Trophoblast cell (in vitro differentiated cells and primary cell): ENCODE measurements around the gene FERMT1.

Experiments
- DNase-seq, 2 donors: peaks; one replicate each; pipeline ENCODE4 v3.0.0-alpha.2; 2016
- H2AFZ ChIP-seq: 2 replicates; pipeline ENCODE4 v1.6.1; 2013; ENCODE audit warnings: low read length, moderate library complexity, mild to moderate bottlenecking; ENCODE audit not compliant: insufficient read depth, poor library complexity
- H2AK5ac ChIP-seq: 2 replicates; pipeline ENCODE4 v1.6.1; 2013; ENCODE audit warnings: mild to moderate bottlenecking, low read length
- H2BK120ac ChIP-seq: 2 replicates; pipeline ENCODE4 v1.6.1; 2013; ENCODE audit warnings: low read length, mild to moderate bottlenecking, moderate library complexity; ENCODE audit not compliant: insufficient read depth, poor library complexity
- H2BK12ac ChIP-seq: 2 replicates; pipeline ENCODE4 v1.6.1; 2013; ENCODE audit warnings: mild to moderate bottlenecking, low read length, moderate library complexity
- H2BK5ac ChIP-seq: 2 replicates; pipeline ENCODE4 v1.6.1; 2013; ENCODE audit warnings: low read length, low read depth, moderate library complexity, mild to moderate bottlenecking; ENCODE audit not compliant: poor library complexity
- H3K14ac ChIP-seq: 2 replicates; pipeline ENCODE4 v1.6.1; 2013; ENCODE audit warnings: mild to moderate bottlenecking, low read length
- H3K18ac ChIP-seq: 2 replicates; pipeline ENCODE4 v1.6.1; 2013; ENCODE audit warnings: mild to moderate bottlenecking, low read length
- H3K23ac ChIP-seq: 2 replicates; pipeline ENCODE4 v1.6.1; 2013; ENCODE audit warnings: low read length
- H3K27ac ChIP-seq: 2 replicates; pipeline ENCODE4 v1.5.1; 2013; ENCODE audit warnings: low read depth, mild to moderate bottlenecking, inconsistent platforms, low read length, moderate library complexity
- H3K27me3 ChIP-seq: 2 replicates; pipeline ENCODE4 v1.6.1; 2013; ENCODE audit warnings: inconsistent platforms, mild to moderate bottlenecking, low read length, moderate library complexity; ENCODE audit not compliant: insufficient read depth
- H3K36me3 ChIP-seq, 2 experiments: 1 replicate in 1 of 2; 2 replicates in 1 of 2; pipeline ENCODE4 v1.6.1; 2013; ENCODE audit warnings: low read length in 2 of 2, mild to moderate bottlenecking in 2 of 2, moderate library complexity in 1 of 2; ENCODE audit not compliant: insufficient read depth in 2 of 2, control insufficient read depth in 1 of 2
- H3K4ac ChIP-seq: 2 replicates; pipeline ENCODE4 v1.6.1; 2013; ENCODE audit warnings: low read depth, mild to moderate bottlenecking, low read length, moderate library complexity
- H3K4me1 ChIP-seq, 2 experiments: 1 replicate in 1 of 2; 2 replicates in 1 of 2; pipeline ENCODE4 v1.6.1; 2013; ENCODE audit warnings: low read length in 2 of 2, mild to moderate bottlenecking in 2 of 2, moderate library complexity in 1 of 2; ENCODE audit not compliant: insufficient read depth in 2 of 2, control insufficient read depth in 1 of 2
- H3K4me2 ChIP-seq: 2 replicates; pipeline ENCODE4 v1.6.1; 2013; ENCODE audit warnings: inconsistent platforms, mild to moderate bottlenecking, low read length, moderate library complexity
- H3K4me3 ChIP-seq: 2 replicates; pipeline ENCODE4 v1.5.1; 2013; ENCODE audit warnings: mild to moderate bottlenecking, low read depth, low read length, inconsistent platforms
- H3K79me1 ChIP-seq: one replicate; pipeline ENCODE4 v1.6.1; 2013; ENCODE audit warnings: low read length
- H3K79me2 ChIP-seq: 2 replicates; pipeline ENCODE4 v1.6.1; 2013; ENCODE audit warnings: low read length, mild to moderate bottlenecking; ENCODE audit not compliant: control insufficient read depth, insufficient read depth, poor library complexity
- H3K9ac ChIP-seq: 2 replicates; pipeline ENCODE4 v1.6.1; 2013; ENCODE audit warnings: mild to moderate bottlenecking, low read length
- H3K9me3 ChIP-seq: 2 replicates; pipeline ENCODE4 v1.6.1; 2013; ENCODE audit warnings: low read depth, mild to moderate bottlenecking, control low read depth, inconsistent platforms, low read length; ENCODE audit not compliant: insufficient read depth
- H4K12ac ChIP-seq: 2 replicates; pipeline ENCODE4 v1.6.1; 2013; ENCODE audit warnings: low read depth, mild to moderate bottlenecking, low read length, moderate library complexity
- H4K8ac ChIP-seq: 2 replicates; pipeline ENCODE4 v1.6.1; 2013; ENCODE audit warnings: low read depth, mild to moderate bottlenecking, low read length, moderate library complexity
- H4K91ac ChIP-seq: one replicate; pipeline ENCODE4 v1.6.1; 2013; ENCODE audit warnings: low read depth, mild to moderate bottlenecking, low read length, moderate library complexity
- WGBS: extraction: QIAGEN DNeasy Blood & Tissue Kit; methylation state at CpG from one replicate; pipeline ENCODE4 v1.1.7; 2013; ENCODE audit warnings: missing lambda C conversion rate; ENCODE audit not compliant: insufficient read length, insufficient coverage; ENCODE audit errors: extremely low coverage; 5-methylcytosine and 5-hydroxymethylcytosine counted together

Gene FERMT1

DNA sequence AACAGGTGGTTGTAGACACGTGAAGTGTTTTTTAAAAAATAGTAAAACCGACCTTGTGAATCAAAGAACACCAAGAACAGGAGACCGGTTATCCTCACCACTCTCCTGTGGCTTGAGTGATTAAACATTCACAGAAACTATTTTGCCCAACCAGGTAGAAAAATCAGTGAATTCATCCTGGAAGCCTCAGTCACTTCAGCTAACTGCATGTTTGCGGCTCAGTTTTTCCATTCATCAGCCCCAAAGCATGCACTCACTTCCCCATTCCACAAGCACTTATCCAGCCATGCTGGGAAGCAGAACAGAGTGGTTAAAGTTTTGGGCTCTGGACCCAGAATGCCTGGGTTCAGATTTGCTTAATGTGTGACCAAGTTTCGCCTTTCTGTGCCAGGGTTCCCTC, 71.3 kb downstream of the FERMT1 start:
- no peak overlapping the region for H2AFZ ChIP-seq
- no peak overlapping the region for H3K27ac ChIP-seq
- no peak overlapping the region for H2BK5ac ChIP-seq
- peaks cover 0 to 2% of the 10 kb centered on the region in 2 experiments for H3K36me3 ChIP-seq
- no peaks in the 10 kb centered on the region for H3K79me2 ChIP-seq
- H3K9me3 ChIP-seq, result no peaks in the 10 kb centered on the region
- peaks cover 5% of the 10 kb centered on the region for H3K27me3 ChIP-seq
- H3K4ac ChIP-seq, result no peak overlapping the region
- H2BK12ac ChIP-seq, result no peak overlapping the region
- H2AK5ac ChIP-seq, result no peak overlapping the region
- peaks cover 6% of the 10 kb centered on the region for H3K79me1 ChIP-seq
- H4K12ac ChIP-seq, result no peak overlapping the region
- no peak overlapping the region for H3K18ac ChIP-seq
- no peak overlapping the region for H4K91ac ChIP-seq
- no peak overlapping the region for H2BK120ac ChIP-seq
- H3K4me2 ChIP-seq, result peak overlapping the region; percentile 84
- no peak overlapping the region for H3K23ac ChIP-seq
- H3K14ac ChIP-seq, result no peak overlapping the region
- WGBS, result no CpG with 5 or more reads among the region's 5 CpGs
- peaks cover 31 to 38% of the 10 kb centered on the region in 2 experiments for H3K4me1 ChIP-seq
- DNase-seq, result peak; percentile 10 to 66
- no peak overlapping the region for H3K4me3 ChIP-seq
- no peak overlapping the region for H4K8ac ChIP-seq
- H3K9ac ChIP-seq, result no peak overlapping the region

DNA sequence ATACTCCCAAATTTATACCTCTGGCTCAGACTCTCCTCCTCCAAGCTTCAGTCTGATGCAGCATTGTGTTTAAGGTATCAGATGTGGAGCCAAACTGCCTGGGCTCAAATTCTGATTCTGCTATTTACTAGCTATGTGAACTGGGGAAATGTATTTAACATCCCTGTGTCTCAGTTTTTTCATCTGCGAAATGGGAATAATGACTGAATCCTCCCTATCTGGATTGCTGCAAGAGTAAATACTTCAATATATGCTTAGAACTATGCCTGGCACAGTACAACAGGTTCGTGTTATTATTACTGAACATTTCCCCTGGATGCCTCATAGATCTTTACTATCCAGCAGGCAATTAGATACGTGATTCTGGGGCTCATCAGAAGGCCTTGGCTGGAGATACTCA, 74.4 kb downstream of the FERMT1 start:
- peaks cover 5% of the 10 kb centered on the region in 2 experiments for H3K36me3 ChIP-seq
- H4K91ac ChIP-seq, result no peak overlapping the region
- peaks cover 1% of the 10 kb centered on the region for H3K9me3 ChIP-seq
- no peak overlapping the region for H3K27ac ChIP-seq
- no peak overlapping the region for H3K4me2 ChIP-seq
- H3K79me1 ChIP-seq, result peaks cover 2% of the 10 kb centered on the region
- H3K4me3 ChIP-seq, result no peak overlapping the region
- H3K14ac ChIP-seq, result no peak overlapping the region
- DNase-seq, result no peak
- no peak overlapping the region for H2BK12ac ChIP-seq
- no peak overlapping the region for H3K4ac ChIP-seq
- H4K12ac ChIP-seq, result no peak overlapping the region
- no CpG with 5 or more reads among the region's 3 CpGs for WGBS
- no peak overlapping the region for H2AK5ac ChIP-seq
- peaks cover 15 to 17% of the 10 kb centered on the region in 2 experiments for H3K4me1 ChIP-seq
- H3K18ac ChIP-seq, result no peak overlapping the region
- no peaks in the 10 kb centered on the region for H3K79me2 ChIP-seq
- H2BK5ac ChIP-seq, result no peak overlapping the region
- no peak overlapping the region for H3K9ac ChIP-seq
- no peak overlapping the region for H4K8ac ChIP-seq
- no peak overlapping the region for H3K23ac ChIP-seq
- H2BK120ac ChIP-seq, result no peak overlapping the region
- H3K27me3 ChIP-seq, result peaks cover 5% of the 10 kb centered on the region
- H2AFZ ChIP-seq, result no peak overlapping the region

DNA sequence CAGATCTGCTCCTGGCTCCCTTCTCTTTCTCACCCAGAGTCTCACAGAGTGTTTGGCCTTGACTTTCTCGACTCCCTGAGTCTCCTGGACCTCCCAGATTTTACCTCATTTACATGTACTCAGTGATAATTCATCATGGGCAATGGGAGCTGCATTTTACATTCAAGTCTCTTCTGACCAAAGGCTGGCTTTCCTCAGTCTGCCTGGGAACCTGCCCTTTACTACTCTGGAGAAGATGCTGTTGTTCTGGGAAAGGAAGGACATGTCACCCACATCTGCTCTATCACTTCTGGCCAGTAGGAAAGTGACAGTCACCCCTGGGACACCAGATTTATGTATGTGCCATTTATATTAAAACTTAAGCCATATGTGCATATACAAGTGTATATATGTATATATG, 76.4 kb downstream of the FERMT1 start:
- H4K8ac ChIP-seq, result no peak overlapping the region
- no peaks in the 10 kb centered on the region for H3K27me3 ChIP-seq
- H3K4me2 ChIP-seq, result no peak overlapping the region
- H3K9me3 ChIP-seq, result peaks cover 1% of the 10 kb centered on the region
- H4K91ac ChIP-seq, result no peak overlapping the region
- no peak overlapping the region for H2BK120ac ChIP-seq
- no peaks in the 10 kb centered on the region for H3K4me1 ChIP-seq
- H2AFZ ChIP-seq, result no peak overlapping the region
- no peak overlapping the region for H3K23ac ChIP-seq
- no peak overlapping the region for H3K4me3 ChIP-seq
- H3K14ac ChIP-seq, result no peak overlapping the region
- no peak overlapping the region for H2BK12ac ChIP-seq
- no peak overlapping the region for H3K27ac ChIP-seq
- no peak overlapping the region for H4K12ac ChIP-seq
- no peak overlapping the region for H3K9ac ChIP-seq
- no peak for DNase-seq
- H3K79me2 ChIP-seq, result no peaks in the 10 kb centered on the region
- no peak overlapping the region for H3K18ac ChIP-seq
- H3K79me1 ChIP-seq, result no peaks in the 10 kb centered on the region
- no peak overlapping the region for H2BK5ac ChIP-seq
- no CpG with 5 or more reads among the region's 1 CpG for WGBS
- H3K4ac ChIP-seq, result no peak overlapping the region
- no peak overlapping the region for H2AK5ac ChIP-seq
- peaks cover 16 to 17% of the 10 kb centered on the region in 2 experiments for H3K36me3 ChIP-seq

DNA sequence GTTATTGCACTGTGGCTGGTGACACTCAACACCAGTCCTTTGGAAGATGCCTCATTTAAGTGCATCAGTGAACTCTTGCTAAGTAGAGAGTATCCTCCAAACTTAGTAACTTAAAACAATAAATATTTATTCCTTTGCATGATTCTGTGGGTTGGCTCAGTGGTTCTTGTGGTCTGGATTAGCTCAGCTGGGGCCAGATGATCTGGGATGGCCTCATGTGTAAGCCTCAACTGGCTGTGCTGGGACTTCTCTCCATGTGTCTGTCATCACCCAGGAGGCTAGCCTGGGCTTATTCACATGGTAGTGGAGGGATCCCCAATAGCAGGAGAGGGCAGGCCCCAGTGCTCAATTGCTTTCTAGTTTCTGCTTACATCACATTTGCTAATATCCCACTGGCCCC, 77.3 kb downstream of the FERMT1 start:
- Histone ChIP-seq H2BK120ac (no peak overlapping the region), H2AK5ac (no peak overlapping the region), H4K91ac (no peak overlapping the region), H3K18ac (no peak overlapping the region), H4K12ac (no peak overlapping the region), H2BK12ac (no peak overlapping the region), H3K79me1 (no peaks in the 10 kb centered on the region), H3K27me3 (no peaks in the 10 kb centered on the region), H3K36me3 (peaks cover 24 to 25% of the 10 kb centered on the region in 2 experiments), H3K14ac (no peak overlapping the region), H3K79me2 (no peaks in the 10 kb centered on the region), H3K9me3 (peaks cover 1% of the 10 kb centered on the region), H3K23ac (no peak overlapping the region), H2BK5ac (no peak overlapping the region), H3K4me1 (no peaks in the 10 kb centered on the region), H3K4ac (no peak overlapping the region), H3K4me2 (no peak overlapping the region), H3K9ac (no peak overlapping the region), H4K8ac (no peak overlapping the region), H3K4me3 (no peak overlapping the region), H2AFZ (no peak overlapping the region), H3K27ac (no peak overlapping the region)
- DNase-seq, result no peak
